Measurements from ENCODE around the gene CALCA. TPM values are rescaled to one million over a fixed set of nuclear protein-coding genes. Genes with fewer than 3 reads are reported as not detected.

Gene CALCA
- total RNA-seq, 1 donor from 2014 or later = not detected

DNA sequence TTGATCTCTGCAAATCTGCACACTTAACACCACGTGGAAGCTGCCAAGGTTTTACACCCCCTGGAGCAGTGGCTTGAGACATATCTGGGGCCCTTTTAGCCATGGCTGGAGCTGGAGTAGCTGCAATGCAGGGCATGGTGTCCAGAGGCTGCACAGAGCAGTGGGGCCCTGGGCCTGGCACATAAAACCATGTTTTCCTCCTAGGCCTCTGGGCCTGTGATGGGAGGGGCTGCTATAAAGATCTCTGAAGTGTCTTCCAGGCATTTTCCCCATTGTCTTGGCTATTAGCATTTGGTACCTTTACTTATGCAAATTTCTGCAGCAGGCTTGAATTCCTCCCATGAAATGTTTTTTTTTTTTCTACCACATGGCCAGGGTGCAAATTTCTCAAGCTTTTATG is 33.2 kb downstream of the CALCA start:
- Mint-ChIP-seq H3K36me3 (ENCODE audit: unreplicated experiment) (no peaks in the 10 kb centered on the region), H3K27me3 (ENCODE audit: unreplicated experiment) (peaks cover 3% of the 10 kb centered on the region), H3K9me3 (ENCODE audit: unreplicated experiment) (no peaks in the 10 kb centered on the region), H3K4me3 (ENCODE audit: unreplicated experiment) (no peak overlapping the region), H3K27ac (ENCODE audit: unreplicated experiment) (no peak overlapping the region), H3K4me1 (ENCODE audit: unreplicated experiment) (no peaks in the 10 kb centered on the region)
- no peak for DNase-seq (ENCODE audit: extremely low spot score, unreplicated experiment)
- TF ChIP-seq, protein P1, sequence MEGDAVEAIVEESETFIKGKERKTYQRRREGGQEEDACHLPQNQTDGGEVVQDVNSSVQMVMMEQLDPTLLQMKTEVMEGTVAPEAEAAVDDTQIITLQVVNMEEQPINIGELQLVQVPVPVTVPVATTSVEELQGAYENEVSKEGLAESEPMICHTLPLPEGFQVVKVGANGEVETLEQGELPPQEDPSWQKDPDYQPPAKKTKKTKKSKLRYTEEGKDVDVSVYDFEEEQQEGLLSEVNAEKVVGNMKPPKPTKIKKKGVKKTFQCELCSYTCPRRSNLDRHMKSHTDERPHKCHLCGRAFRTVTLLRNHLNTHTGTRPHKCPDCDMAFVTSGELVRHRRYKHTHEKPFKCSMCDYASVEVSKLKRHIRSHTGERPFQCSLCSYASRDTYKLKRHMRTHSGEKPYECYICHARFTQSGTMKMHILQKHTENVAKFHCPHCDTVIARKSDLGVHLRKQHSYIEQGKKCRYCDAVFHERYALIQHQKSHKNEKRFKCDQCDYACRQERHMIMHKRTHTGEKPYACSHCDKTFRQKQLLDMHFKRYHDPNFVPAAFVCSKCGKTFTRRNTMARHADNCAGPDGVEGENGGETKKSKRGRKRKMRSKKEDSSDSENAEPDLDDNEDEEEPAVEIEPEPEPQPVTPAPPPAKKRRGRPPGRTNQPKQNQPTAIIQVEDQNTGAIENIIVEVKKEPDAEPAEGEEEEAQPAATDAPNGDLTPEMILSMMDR (IDR thresholded peaks at IDR 0.05) = no peak

DNA sequence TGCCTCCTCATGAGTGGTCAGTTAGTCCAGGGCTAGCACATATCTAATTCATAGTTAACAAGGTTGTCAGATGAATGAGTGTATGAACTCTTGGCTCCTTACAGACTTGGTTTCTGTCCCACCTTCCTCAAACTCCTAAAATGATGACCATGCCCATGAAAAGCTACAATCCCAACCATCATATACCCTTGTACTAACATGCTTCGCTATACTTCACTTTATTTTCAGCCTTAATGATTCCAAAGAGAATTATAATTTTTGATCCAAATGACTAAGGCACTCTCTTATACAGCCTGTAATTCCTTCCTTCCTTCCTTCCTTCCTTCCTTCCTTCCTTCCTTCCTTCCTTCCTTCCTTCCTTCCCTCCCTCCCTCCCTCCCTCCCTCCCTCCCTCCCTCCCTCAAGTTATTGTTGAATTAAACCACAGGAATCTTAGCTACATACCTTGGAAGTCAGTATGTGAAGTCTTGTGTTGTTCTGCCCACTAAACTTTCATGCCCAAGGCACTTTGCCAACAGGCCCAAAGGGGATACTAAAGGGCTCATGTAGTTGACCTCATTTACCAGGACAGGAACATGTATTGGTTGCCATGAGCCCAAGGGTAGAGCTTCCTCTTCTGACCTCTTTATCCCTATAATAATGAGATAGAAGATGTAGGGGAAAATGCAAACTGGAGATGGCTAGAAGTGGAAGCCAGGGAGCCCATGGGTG is 37.4 kb downstream of the CALCA start:
- no peak for DNase-seq (ENCODE audit: extremely low spot score, unreplicated experiment)
- Mint-ChIP-seq H3K27me3 (ENCODE audit: unreplicated experiment) (no peaks in the 10 kb centered on the region), H3K27ac (ENCODE audit: unreplicated experiment) (no peak overlapping the region), H3K9me3 (ENCODE audit: unreplicated experiment) (no peaks in the 10 kb centered on the region), H3K36me3 (ENCODE audit: unreplicated experiment) (no peaks in the 10 kb centered on the region), H3K4me1 (ENCODE audit: unreplicated experiment) (no peaks in the 10 kb centered on the region), H3K4me3 (ENCODE audit: unreplicated experiment) (no peak overlapping the region)
- TF ChIP-seq, protein P1 (IDR thresholded peaks at IDR 0.05) = no peak

DNA sequence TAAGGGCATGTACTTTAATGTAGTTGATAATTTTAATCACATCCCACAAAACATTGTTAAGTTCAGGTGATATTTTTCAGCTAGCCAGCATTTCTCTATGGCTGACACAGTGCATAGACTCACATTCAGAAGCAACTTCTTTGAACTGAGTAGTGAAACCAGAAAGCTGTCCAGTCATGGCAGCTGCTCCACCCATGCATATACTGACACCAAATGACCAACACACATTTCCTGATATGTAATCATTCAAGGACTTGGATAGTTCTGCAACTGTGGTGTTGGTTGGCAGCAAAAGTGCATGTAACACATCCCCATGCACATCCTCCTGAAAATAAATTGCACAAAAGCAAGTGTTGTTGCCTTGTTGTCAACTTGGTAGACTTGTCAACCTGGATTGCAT is 39.7 kb downstream of the CALCA start:
- H3K27ac Mint-ChIP-seq (ENCODE audit: unreplicated experiment) = no peak overlapping the region
- H3K27me3 Mint-ChIP-seq (ENCODE audit: unreplicated experiment) = no peaks in the 10 kb centered on the region

DNA sequence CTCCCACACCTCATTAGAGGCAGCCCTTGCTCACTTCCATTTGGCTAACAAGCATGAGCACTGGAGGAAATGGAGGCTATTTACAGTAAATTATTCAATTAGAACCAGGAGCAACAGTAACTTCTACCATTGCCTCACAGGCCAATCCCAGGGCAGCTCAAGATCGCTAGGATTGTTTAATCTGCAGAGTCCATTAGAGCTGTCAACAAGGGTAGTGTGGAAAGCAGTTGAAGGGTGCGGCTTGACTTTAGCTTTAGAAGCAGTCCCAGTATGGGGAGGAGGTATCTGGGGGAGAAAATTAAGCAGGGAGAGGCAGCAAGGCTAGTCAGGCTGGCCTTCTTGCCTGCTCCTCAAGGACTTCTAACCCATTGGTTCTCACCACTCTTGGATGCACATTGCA is 41.8 kb downstream of the CALCA start:
- DNase-seq (ENCODE audit: extremely low spot score, unreplicated experiment) = no peak
- Mint-ChIP-seq H3K36me3 (ENCODE audit: unreplicated experiment) (no peaks in the 10 kb centered on the region), H3K27ac (ENCODE audit: unreplicated experiment) (no peak overlapping the region), H3K27me3 (ENCODE audit: unreplicated experiment) (peaks cover under 1% of the 10 kb centered on the region), H3K9me3 (ENCODE audit: unreplicated experiment) (no peaks in the 10 kb centered on the region), H3K4me3 (ENCODE audit: unreplicated experiment) (no peak overlapping the region), H3K4me1 (ENCODE audit: unreplicated experiment) (no peaks in the 10 kb centered on the region)
- TF ChIP-seq, protein P1 (IDR thresholded peaks at IDR 0.05) = no peak

More for the DNA sequence above, 39.7 kb downstream of the CALCA start:
- TF ChIP-seq, protein P1 (IDR thresholded peaks at IDR 0.05) = no peak
- H3K4me3 Mint-ChIP-seq (ENCODE audit: unreplicated experiment) = no peak overlapping the region
- DNase-seq (ENCODE audit: extremely low spot score, unreplicated experiment) = no peak
- H3K9me3 Mint-ChIP-seq (ENCODE audit: unreplicated experiment) = no peaks in the 10 kb centered on the region
- H3K4me1 Mint-ChIP-seq (ENCODE audit: unreplicated experiment) = no peaks in the 10 kb centered on the region
- H3K36me3 Mint-ChIP-seq (ENCODE audit: unreplicated experiment) = no peaks in the 10 kb centered on the region

DNA sequence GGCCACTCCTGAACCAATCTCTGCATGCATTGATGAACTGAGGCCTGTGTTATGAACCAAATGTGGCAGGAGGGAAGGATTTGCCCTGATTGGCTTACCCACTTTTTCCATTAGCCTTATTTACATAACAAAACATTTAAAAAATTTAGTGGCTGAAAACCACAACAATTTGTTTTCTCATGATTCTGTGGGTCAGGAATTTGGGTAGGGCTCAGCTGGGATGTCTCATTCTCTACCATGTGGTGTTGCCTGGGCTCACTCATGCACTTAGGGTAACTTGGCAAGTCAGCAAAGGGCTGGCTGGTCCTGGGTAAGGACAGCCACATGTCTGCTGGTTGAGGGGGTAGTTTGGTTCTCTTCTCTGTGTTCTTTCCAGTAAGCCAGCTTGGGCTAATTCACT is 45.0 kb downstream of the CALCA start:
- no peak for DNase-seq (ENCODE audit: extremely low spot score, unreplicated experiment)
- TF ChIP-seq, protein P1 (IDR thresholded peaks at IDR 0.05) = no peak
- peaks cover 5% of the 10 kb centered on the region for H3K27me3 Mint-ChIP-seq (ENCODE audit: unreplicated experiment)
- no peak overlapping the region for H3K4me3 Mint-ChIP-seq (ENCODE audit: unreplicated experiment)
- no peak overlapping the region for H3K27ac Mint-ChIP-seq (ENCODE audit: unreplicated experiment)
- H3K36me3 Mint-ChIP-seq (ENCODE audit: unreplicated experiment) = no peaks in the 10 kb centered on the region
- no peaks in the 10 kb centered on the region for H3K4me1 Mint-ChIP-seq (ENCODE audit: unreplicated experiment)
- H3K9me3 Mint-ChIP-seq (ENCODE audit: unreplicated experiment) = no peaks in the 10 kb centered on the region
